ENCODE data around the gene SIGLEC10.

SIGLEC10 gene

DNA sequence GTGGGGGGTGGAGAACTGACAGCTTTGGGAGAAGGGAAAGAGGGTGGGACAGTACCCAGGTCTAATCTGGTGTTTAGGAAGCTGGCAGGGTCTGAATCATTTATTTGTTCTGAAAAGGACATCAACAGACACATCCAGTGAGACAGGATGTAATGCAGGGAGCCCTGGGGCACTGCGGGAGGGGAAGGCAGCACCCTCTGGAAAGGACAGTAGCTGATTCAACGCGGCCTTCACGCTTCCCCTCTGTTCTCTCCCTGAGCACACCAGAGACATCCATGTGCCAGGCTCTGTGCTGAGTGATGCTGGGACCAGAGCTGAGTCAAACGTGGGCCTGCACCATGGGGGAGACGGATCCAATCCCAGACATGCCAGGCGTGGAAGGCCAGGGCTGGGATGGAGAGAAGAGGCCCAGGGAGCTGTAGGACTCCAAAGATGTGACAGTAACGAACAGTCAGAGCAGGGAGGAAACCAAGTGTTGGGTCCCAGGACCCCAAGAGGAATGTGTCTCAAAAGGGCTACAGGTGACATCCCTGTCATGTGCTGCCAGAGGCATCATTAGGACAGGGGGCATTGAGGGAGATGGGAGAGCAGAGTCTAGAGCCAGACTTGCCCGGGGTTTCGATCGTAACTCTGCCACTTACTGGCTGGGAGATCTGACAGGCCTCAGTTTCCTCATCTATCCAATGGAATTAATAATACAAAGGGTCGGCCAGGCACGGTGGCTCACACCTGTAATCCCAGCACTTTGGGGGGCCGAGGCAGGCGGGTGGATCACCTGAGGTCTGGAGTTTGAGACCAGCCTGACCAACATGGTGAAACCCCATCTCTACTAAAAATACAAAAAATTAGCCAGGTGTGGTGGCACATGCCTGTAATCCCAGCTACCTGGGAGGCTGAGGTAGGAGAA, 53.0 kb downstream of the SIGLEC10 start:
- DNase-seq: no peak

DNA sequence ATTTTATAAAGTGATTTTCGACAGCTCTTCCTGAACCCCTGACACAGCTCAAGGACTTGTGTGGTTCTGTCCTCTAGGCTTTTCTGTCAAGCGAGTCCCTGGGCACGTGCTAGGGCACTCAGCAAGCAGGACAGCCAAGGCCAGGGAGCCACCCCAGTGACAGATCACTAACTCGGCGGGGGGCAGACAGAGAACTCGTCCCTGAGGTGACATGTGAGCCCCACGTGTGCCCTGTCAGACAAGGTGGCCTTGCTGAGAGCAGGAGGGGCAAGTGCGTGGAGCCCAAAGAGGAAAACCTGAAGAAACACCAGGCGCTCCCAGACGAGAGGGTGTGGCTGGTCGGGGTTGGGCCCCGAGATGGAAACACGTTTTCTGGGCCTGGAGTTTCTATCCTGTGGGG, 56.2 kb downstream of the SIGLEC10 start:
- DNase-seq: no peak
